PFSK-1 (cell line): ENCODE data around the gene TBCD.

Experiments used
- POLR2AphosphoS5 ChIP-seq: IDR thresholded peaks from 2 replicates; pipeline ENCODE4 v1.6.1; 2012; ENCODE audit warnings: low read depth, mild to moderate bottlenecking, control low read depth, low read length, moderate library complexity
- REST ChIP-seq, 2 experiments: IDR thresholded peaks; 2 replicates each; pipeline versions ENCODE4 v1.6.1 to v1.8.0; 2011 to 2012; ENCODE audit warnings: low read depth in 2 of 2, low read length in 2 of 2, control low read depth in 1 of 2, inconsistent platforms in 1 of 2, mild to moderate bottlenecking in 1 of 2, moderate library complexity in 1 of 2; ENCODE audit not compliant: insufficient read depth in 1 of 2
- TAF1 ChIP-seq: IDR thresholded peaks from 2 replicates; pipeline ENCODE4 v1.6.1; 2012; ENCODE audit warnings: low read length, control low read depth, borderline replicate concordance; ENCODE audit not compliant: insufficient read depth

GRCh38 chr17:82793974-82794630, 42.2 kb downstream of the TBCD start:
- TF ChIP-seq POLR2AphosphoS5: no peak
- TF ChIP-seq REST (IDR thresholded peaks at IDR 0.05; ENCODE audit: insufficient read depth in 1 of 2, low read depth in 2 of 2, low read length in 2 of 2): no peak
- TF ChIP-seq TAF1: no peak
